ENCODE data around the gene MKNK1. TPM values are rescaled to one million over a fixed set of nuclear protein-coding genes. Genes with fewer than 3 reads are reported as not detected.

The MKNK1 gene
- total RNA-seq, 1 donor from 2014 or later, result 30.6 TPM

DNA sequence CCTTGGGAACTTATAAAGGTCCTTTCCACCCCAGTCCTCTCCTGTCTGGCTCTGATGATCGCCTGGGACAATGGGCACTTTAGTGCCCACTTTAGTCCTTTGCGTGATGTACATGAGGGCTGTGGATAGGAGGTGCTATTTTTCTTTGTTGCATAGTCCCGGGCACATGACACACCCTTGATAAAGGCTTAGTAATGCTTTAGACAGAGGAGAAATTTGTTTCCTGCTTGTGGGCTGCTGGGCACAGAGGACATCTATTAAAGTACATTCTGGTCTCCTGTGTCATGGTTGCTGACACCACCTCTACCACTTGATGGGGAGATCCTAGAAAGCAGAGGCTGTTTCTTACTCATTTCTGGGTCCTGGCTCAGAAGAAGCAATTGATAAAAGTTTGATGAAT lies 47.2 kb downstream of the MKNK1 start:
- H3K4me3 Mint-ChIP-seq, result no peak overlapping the region
- H3K9me3 Mint-ChIP-seq, result no peaks in the 10 kb centered on the region
- no peaks in the 10 kb centered on the region for H3K36me3 Mint-ChIP-seq
- H3K27me3 Mint-ChIP-seq (ENCODE audit: low read depth), result peaks cover 17% of the 10 kb centered on the region
- no peak overlapping the region for H3K27ac Mint-ChIP-seq
- TF ChIP-seq, protein P1, sequence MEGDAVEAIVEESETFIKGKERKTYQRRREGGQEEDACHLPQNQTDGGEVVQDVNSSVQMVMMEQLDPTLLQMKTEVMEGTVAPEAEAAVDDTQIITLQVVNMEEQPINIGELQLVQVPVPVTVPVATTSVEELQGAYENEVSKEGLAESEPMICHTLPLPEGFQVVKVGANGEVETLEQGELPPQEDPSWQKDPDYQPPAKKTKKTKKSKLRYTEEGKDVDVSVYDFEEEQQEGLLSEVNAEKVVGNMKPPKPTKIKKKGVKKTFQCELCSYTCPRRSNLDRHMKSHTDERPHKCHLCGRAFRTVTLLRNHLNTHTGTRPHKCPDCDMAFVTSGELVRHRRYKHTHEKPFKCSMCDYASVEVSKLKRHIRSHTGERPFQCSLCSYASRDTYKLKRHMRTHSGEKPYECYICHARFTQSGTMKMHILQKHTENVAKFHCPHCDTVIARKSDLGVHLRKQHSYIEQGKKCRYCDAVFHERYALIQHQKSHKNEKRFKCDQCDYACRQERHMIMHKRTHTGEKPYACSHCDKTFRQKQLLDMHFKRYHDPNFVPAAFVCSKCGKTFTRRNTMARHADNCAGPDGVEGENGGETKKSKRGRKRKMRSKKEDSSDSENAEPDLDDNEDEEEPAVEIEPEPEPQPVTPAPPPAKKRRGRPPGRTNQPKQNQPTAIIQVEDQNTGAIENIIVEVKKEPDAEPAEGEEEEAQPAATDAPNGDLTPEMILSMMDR (IDR thresholded peaks at IDR 0.05; ENCODE audit: unreplicated experiment), result no peak
- no peaks in the 10 kb centered on the region for H3K4me1 Mint-ChIP-seq
- no peak for DNase-seq (ENCODE audit: low spot score in 2 of 2, unreplicated experiment in 2 of 2)

DNA sequence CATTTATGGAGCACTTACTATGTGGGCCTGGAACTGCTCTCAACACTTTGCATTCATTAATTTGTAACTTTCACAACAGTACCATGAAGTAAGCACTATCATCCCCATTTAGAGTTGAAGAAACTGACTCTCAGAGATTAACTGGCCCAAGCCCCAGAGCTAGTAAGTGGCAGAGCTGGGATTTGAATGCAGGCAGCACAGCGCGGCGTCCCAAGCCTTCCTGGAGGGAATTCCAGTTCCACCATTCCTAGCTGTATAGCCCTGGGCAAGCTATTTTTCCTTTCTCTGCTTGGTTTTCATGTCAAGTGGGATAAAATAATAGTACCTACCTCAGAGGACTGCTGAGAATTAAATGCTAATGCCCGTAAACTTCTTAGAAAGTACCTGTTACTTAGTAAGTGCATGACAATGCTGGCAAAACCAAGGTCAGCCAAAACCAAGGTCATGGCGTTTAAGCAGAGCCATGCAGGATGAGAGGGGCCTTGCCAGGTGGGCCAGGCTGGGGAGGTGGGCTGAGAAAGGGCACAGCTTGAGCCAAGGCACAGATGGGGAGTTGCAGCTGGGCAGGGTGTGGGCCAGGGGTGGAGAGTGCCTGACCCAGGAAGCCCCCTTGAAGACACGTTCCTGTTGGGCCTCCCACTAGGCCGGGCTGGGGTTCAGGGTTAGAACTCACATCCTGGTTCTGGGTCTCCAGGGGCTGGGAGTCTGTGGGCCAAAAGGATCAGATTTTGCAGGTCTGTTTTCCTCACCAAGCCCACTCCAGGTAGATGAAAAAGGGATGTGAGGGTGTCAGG lies 48.0 kb downstream of the MKNK1 start:
- peaks cover 24% of the 10 kb centered on the region for H3K27me3 Mint-ChIP-seq (ENCODE audit: low read depth)
- DNase-seq (ENCODE audit: low spot score in 2 of 2, unreplicated experiment in 2 of 2), result no peak

DNA sequence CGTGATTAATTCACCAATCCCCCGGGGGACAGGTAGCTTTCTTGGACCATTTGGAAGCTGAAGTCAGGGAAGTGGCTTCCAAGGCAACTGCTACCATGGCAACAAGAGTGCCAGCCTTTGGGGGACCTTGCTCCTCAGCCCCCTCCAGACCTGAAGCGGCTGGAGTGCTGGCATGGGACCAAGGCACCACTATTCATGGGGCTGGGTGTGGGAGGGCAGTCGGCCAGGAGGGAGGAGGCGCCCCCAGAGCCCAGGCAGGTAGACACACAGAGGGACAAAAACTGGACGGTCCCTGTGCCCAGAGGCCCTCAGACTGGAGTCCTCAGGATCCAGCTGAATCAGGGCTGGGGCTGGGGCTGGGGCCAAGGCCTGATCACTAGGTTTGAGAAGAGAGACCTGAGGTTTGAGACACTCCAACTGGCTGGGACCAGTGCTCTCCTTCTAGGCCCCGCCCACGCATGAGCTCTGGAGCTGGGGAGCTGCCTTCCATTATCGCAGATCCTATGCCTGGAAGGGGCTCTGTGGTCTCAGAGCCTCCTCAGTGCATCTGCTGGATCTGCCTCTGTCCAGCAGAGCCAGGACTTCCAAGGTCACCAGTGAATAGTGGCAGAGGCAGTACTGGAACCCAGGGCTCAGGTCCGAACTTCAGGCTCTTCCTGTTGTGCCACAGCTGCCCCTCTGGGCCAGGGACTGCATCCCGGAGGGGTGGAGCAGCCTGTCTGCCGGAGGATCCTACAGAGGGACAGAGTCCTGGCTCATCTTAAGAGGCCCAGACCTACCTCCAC lies 49.3 kb downstream of the MKNK1 start:
- H3K27ac Mint-ChIP-seq, result no peak overlapping the region
- H3K4me3 Mint-ChIP-seq, result no peak overlapping the region
- TF ChIP-seq, protein P1 (IDR thresholded peaks at IDR 0.05; ENCODE audit: unreplicated experiment), result no peak
- DNase-seq (ENCODE audit: low spot score in 2 of 2, unreplicated experiment in 2 of 2), result no peak
- no peaks in the 10 kb centered on the region for H3K9me3 Mint-ChIP-seq
- peaks cover 33% of the 10 kb centered on the region for H3K27me3 Mint-ChIP-seq (ENCODE audit: low read depth)
- H3K36me3 Mint-ChIP-seq, result no peaks in the 10 kb centered on the region
- no peaks in the 10 kb centered on the region for H3K4me1 Mint-ChIP-seq

More for the DNA sequence above, 48.0 kb downstream of the MKNK1 start:
- Mint-ChIP-seq H3K4me1 (no peaks in the 10 kb centered on the region), H3K36me3 (no peaks in the 10 kb centered on the region), H3K9me3 (no peaks in the 10 kb centered on the region), H3K4me3 (no peak overlapping the region), H3K27ac (no peak overlapping the region)
- TF ChIP-seq, protein P1 (IDR thresholded peaks at IDR 0.05; ENCODE audit: unreplicated experiment), result no peak

DNA sequence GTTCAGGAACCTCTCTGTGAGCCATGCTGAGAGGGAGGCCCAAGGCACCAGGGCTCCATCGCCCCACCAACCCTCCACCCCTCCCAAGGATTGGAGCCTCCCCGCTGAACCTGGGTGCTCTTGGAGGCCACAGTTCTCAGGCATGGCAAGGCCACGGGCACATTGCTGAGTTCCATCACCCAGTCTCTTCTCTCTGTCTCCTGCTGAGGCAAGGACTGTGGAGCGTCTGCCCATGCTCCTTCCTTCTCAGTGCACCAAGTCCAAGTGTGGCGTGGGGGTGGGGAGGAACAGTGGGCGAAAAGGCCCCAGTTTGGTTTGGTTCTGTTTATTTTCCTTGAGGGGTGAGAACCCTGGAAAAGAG lies 49.9 kb downstream of the MKNK1 start:
- Mint-ChIP-seq H3K4me3 (no peak overlapping the region), H3K4me1 (no peaks in the 10 kb centered on the region), H3K27ac (no peak overlapping the region), H3K36me3 (no peaks in the 10 kb centered on the region), H3K27me3 (ENCODE audit: low read depth) (peaks cover 39% of the 10 kb centered on the region), H3K9me3 (no peaks in the 10 kb centered on the region)
- no peak for DNase-seq (ENCODE audit: low spot score in 2 of 2, unreplicated experiment in 2 of 2)
- TF ChIP-seq, protein P1 (IDR thresholded peaks at IDR 0.05; ENCODE audit: unreplicated experiment), result no peak

DNA sequence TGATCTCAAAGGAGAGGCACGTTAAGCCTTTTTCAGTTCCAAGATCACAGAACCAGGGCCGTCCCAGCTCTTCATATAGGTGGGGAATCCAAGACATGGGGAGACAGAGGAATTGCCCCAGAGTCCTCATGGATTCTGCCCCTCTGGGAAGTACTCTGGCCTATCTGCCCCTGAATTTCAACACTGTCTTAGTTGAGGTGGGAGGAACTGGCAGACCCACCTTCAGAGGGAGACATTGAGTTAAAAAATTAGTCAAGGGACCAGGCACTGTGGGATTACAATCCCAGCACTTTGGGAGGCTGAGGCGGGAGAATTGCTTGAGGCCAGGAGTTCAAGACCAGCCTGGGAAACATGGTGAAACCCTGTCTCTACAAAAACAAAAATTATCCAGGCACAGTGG lies 50.6 kb downstream of the MKNK1 start:
- Mint-ChIP-seq H3K4me3 (no peak overlapping the region), H3K4me1 (no peaks in the 10 kb centered on the region), H3K9me3 (no peaks in the 10 kb centered on the region), H3K36me3 (no peaks in the 10 kb centered on the region), H3K27ac (no peak overlapping the region), H3K27me3 (ENCODE audit: low read depth) (peaks cover 41% of the 10 kb centered on the region)
- TF ChIP-seq, protein P1 (IDR thresholded peaks at IDR 0.05; ENCODE audit: unreplicated experiment), result no peak
- DNase-seq (ENCODE audit: low spot score in 2 of 2, unreplicated experiment in 2 of 2), result no peak

Data from mesothelial cell of epicardium (in vitro differentiated cells).